ENCODE measurements around the gene ZNF200. TPM values are rescaled to one million over a fixed set of nuclear protein-coding genes. Genes with fewer than 3 reads are reported as not detected.

The ZNF200 gene
- total RNA-seq, 2 donors from 2014 or later: 7.1 to 7.2 TPM

DNA sequence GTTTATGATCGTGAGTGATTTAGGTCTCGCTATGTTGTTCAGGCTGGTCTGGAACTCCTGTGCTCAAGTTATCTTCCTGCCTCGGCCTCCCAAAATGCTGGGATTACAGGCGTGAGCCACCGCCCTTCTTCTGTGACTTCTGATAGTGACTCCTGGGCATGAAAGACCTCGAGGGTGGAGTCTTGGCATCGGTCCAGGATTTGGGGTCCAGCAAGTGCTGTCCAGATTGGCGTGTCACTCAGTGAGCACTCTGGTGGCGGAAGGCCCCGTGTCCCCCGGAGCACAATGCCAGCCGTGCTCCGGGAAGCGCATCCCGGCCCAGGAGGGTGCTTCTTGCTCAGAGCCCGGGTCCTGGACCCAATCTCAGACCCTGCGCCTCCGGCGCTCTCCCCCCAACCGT, 40.2 kb downstream of the ZNF200 start:
- intact Hi-C loops (cut with DNase I): no loop called here
- no peak overlapping the region for H3K9ac ChIP-seq (ENCODE audit: low read depth in 2 of 2, low read length in 2 of 2)
- no peaks in the 10 kb centered on the region for H3K9me3 ChIP-seq
- TF ChIP-seq, protein P1, sequence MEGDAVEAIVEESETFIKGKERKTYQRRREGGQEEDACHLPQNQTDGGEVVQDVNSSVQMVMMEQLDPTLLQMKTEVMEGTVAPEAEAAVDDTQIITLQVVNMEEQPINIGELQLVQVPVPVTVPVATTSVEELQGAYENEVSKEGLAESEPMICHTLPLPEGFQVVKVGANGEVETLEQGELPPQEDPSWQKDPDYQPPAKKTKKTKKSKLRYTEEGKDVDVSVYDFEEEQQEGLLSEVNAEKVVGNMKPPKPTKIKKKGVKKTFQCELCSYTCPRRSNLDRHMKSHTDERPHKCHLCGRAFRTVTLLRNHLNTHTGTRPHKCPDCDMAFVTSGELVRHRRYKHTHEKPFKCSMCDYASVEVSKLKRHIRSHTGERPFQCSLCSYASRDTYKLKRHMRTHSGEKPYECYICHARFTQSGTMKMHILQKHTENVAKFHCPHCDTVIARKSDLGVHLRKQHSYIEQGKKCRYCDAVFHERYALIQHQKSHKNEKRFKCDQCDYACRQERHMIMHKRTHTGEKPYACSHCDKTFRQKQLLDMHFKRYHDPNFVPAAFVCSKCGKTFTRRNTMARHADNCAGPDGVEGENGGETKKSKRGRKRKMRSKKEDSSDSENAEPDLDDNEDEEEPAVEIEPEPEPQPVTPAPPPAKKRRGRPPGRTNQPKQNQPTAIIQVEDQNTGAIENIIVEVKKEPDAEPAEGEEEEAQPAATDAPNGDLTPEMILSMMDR (IDR thresholded peaks at IDR 0.05): no peak
- DNase-seq: no peak
- no peaks in the 10 kb centered on the region for H3K4me1 ChIP-seq
- no peak overlapping the region for H3K4me3 ChIP-seq
- H3K36me3 ChIP-seq: no peaks in the 10 kb centered on the region
- no peak overlapping the region for H3K27ac ChIP-seq
- peaks cover 34% of the 10 kb centered on the region for H3K27me3 ChIP-seq

DNA sequence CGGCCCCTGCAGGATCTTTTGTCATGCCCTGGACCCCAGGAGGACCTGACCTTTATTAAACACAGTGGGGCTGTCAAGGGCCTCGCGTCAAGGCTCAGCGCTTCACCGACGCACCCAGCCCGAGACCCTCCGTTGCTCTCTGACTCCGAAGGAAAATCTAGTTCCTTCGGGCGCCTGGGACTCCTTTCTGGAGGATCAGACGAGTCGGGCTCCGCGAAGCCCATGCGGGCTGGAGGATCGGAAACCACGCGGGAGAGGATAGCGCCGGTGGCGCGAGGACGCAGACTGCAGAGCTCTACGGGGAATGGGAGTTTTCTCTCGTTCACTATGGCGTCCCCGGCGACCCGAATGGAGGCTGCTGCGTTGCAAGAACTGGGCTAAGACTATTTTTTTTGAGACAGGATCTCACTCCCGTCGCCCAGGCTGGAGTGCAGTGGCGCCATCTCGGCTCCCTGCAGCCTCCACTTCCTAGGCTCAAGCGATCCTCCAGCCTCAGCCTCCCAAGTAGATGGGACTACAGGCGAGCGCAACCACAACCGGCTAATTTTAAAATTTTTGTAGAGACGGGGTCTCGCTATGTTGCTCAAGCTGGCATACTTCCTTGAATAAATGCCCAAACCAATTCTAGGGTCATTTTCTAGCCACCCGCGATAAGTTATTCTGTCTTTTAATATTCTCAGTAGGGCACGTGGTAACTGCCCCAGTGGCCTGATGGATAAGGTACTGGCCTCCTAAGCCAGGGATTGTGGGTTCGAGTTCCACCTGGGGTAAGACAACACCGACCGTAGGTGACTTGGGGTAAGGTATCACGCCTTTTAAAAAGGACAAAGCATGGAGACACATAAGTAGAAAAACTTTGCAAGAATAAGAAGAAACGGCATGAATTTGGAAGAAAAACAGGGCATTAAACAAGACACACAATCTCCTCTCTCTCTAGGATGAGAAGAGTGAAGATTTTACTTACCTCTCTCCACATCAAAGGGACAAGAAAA, 41.4 kb downstream of the ZNF200 start:
- H3K9ac ChIP-seq (ENCODE audit: low read depth in 2 of 2, low read length in 2 of 2): no peak overlapping the region
- peaks cover 10% of the 10 kb centered on the region for H3K4me1 ChIP-seq
- H3K36me3 ChIP-seq: no peaks in the 10 kb centered on the region
- H3K27me3 ChIP-seq: peaks cover 47% of the 10 kb centered on the region
- H3K4me3 ChIP-seq: no peak overlapping the region
- intact Hi-C loops (cut with DNase I): no loop called here
- TF ChIP-seq, protein P1 (IDR thresholded peaks at IDR 0.05): no peak
- H3K9me3 ChIP-seq: no peaks in the 10 kb centered on the region
- H3K27ac ChIP-seq: no peak overlapping the region
- no peak for DNase-seq

DNA sequence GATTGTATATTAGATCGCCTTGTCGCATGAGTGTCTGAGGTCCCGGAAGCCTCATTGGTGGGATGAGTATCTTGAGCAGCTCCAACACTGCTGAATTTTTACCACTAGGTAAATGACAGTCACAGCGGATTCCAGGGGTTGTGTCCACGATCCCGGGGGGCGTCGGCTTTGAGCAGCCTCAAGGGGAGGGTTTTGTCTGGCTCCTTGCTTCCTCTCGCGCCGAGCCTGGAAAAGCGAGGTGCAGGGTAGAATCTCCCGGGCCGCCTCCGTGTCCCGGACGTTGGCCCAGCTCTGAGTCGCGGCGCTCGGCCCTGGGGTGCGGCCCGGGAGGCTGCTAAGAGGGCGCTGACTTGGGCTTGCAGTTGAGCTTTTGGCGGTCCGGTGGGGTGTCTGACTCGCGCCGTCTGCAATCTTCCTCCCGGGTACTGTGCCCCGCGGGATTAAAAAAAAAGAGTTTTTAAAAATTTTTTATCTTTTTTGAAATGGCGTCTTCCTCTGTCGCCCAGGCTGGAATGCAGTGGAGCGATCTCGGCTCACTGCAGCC, 42.4 kb downstream of the ZNF200 start:
- no peak for DNase-seq
- no peak overlapping the region for H3K9ac ChIP-seq (ENCODE audit: low read depth in 2 of 2, low read length in 2 of 2)
- peaks cover 52% of the 10 kb centered on the region for H3K27me3 ChIP-seq
- intact Hi-C loops (cut with DNase I): no loop called here
- H3K9me3 ChIP-seq: no peaks in the 10 kb centered on the region
- no peak overlapping the region for H3K27ac ChIP-seq
- H3K36me3 ChIP-seq: no peaks in the 10 kb centered on the region
- TF ChIP-seq, protein P1 (IDR thresholded peaks at IDR 0.05): no peak
- peaks cover 14% of the 10 kb centered on the region for H3K4me1 ChIP-seq
- H3K4me3 ChIP-seq: no peak overlapping the region

DNA sequence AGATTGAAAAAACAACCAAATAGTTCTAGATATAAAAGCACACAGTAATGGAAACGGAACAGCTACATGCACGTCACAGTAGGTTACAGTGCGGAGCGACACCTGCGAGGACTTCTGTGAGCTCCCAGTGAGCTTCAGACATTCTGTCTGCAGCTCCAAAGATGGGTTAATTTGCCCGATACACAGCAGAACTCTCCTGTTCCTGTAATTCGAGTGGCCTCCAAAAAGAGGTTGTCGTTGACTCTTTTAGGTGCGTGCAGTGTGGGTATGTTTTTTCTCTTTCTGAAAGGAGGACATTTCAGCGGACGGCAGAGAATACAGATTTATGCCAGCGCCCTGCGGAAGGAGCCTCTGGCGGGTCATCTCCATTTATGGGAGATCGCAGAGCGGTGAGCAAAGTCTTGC, 44.0 kb downstream of the ZNF200 start:
- TF ChIP-seq, protein P1 (IDR thresholded peaks at IDR 0.05): no peak
- Histone ChIP-seq H3K27me3 (peaks cover 61% of the 10 kb centered on the region), H3K36me3 (no peaks in the 10 kb centered on the region), H3K9ac (ENCODE audit: low read depth in 2 of 2, low read length in 2 of 2) (no peak overlapping the region), H3K4me1 (peaks cover 14% of the 10 kb centered on the region), H3K9me3 (no peaks in the 10 kb centered on the region), H3K27ac (no peak overlapping the region), H3K4me3 (no peak overlapping the region)
- intact Hi-C loops (cut with DNase I): no loop called here
- no peak for DNase-seq

DNA sequence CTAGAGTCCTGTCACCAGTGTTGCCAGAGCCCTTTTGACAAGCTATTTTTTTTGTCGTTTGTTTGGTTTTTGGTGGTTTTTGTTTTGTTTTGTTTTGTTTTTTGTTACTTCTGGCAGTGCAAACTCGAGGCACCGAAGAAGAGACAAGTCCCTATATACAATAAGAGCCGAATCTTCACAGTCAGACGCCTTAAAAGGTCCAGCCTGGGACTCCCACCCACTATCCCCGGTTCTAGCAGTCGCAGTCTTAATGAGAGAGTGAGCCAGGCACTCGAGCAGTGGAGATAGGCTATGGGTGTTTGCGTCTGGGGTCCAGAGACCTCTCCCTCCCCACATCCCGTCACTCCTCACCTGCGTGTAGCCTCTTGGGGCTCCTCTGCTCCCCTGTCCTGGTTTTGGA, 45.1 kb downstream of the ZNF200 start:
- no peak overlapping the region for H3K4me3 ChIP-seq
- intact Hi-C loops (cut with DNase I): no loop called here
- peaks cover 61% of the 10 kb centered on the region for H3K27me3 ChIP-seq
- TF ChIP-seq, protein P1 (IDR thresholded peaks at IDR 0.05): no peak
- H3K4me1 ChIP-seq: peaks cover 14% of the 10 kb centered on the region
- H3K9me3 ChIP-seq: no peaks in the 10 kb centered on the region
- DNase-seq: no peak
- H3K36me3 ChIP-seq: no peaks in the 10 kb centered on the region
- H3K9ac ChIP-seq (ENCODE audit: low read depth in 2 of 2, low read length in 2 of 2): no peak overlapping the region
- no peak overlapping the region for H3K27ac ChIP-seq
